Activated CD8-positive, alpha-beta T cell treated with anti-CD3 and anti-CD28 coated beads for 36 hours (primary cell): ENCODE results near the gene BCAS4. TPM values are rescaled to one million over a fixed set of nuclear protein-coding genes. Genes with fewer than 3 reads are reported as not detected.

Experiments
- ATAC-seq: fragments of 200-7000 bp; cut with Tn5 transposase; one replicate; pipeline ENCODE4 v1.10.0; 2021; ENCODE audit warnings: mild to moderate bottlenecking, moderate library complexity
- CTCF ChIA-PET: fragments of 350-600 bp; sonication (Branson Sonifier 250); formaldehyde crosslinking; loops from one replicate; lab custom pipeline; 2021; ENCODE audit warnings: antibody characterized with exemption; lab: Charles Lee
- POLR2A ChIA-PET: fragments of 350-600 bp; sonication (Branson Sonifier 250); formaldehyde crosslinking; loops from one replicate; lab custom pipeline; 2021; ENCODE audit warnings: antibody characterized with exemption; lab: Charles Lee
- DNase-seq: peaks from one replicate; pipeline ENCODE4 v3.0.0-alpha.2; 2020
- H3K27ac Mint-ChIP-seq: one replicate; pipeline ENCODE4 v1.8.0; 2021; ENCODE audit warnings: mild to moderate bottlenecking, mixed read lengths
- H3K27me3 Mint-ChIP-seq: one replicate; pipeline ENCODE4 v1.8.0; 2021; ENCODE audit warnings: mixed read lengths
- H3K36me3 Mint-ChIP-seq: one replicate; pipeline ENCODE4 v1.8.0; 2021; ENCODE audit warnings: low read depth, mixed read lengths
- H3K4me1 Mint-ChIP-seq: one replicate; pipeline ENCODE4 v1.8.0; 2021; ENCODE audit warnings: low read depth, mixed read lengths
- H3K4me3 Mint-ChIP-seq: one replicate; pipeline ENCODE4 v1.8.0; 2021; ENCODE audit warnings: mild to moderate bottlenecking, moderate library complexity, mixed read lengths
- H3K9me3 Mint-ChIP-seq: one replicate; pipeline ENCODE4 v1.8.0; 2021; ENCODE audit warnings: mixed read lengths
- CTCF ChIP-seq: fragments of 200-600 bp; IDR thresholded peaks from one replicate; pipeline ENCODE4 v1.8.0; 2022; ENCODE audit warnings: antibody characterized with exemption, mild to moderate bottlenecking
- intact Hi-C: fragments of 100-400 bp; cut with micrococcal nuclease; formaldehyde crosslinking; loops from one replicate; pipeline ENCODE4 v1.10.0; 2022
- total RNA-seq, 2 experiments: library from RNA; stranded (reverse); gene quantifications; one replicate each; pipeline ENCODE4 v1.2.3, GENCODE V29; 2021

The BCAS4 gene
- total RNA-seq, 2 experiments from 2014 or later, result 27.3 to 31.7 TPM

GRCh38 chr20:50858525-50858924 lies 63.7 kb downstream of the BCAS4 start:
- DNase-seq (no peak), ATAC-seq (no peak)
- Mint-ChIP-seq H3K27me3 (no peaks in the 10 kb centered on the region), H3K4me1 (no peaks in the 10 kb centered on the region), H3K4me3 (no peak overlapping the region), H3K9me3 (no peaks in the 10 kb centered on the region), H3K27ac (no peak overlapping the region), H3K36me3 (no peaks in the 10 kb centered on the region)
- intact Hi-C loops, result no loop called here
- no peak for TF ChIP-seq CTCF
- ChIA-PET CTCF (interaction anchor here (0.7 kb wide), 1 partner anchor 64 kb away, joined by 3 read pairs; the partner anchor contains the start of gene BCAS4), POLR2A (no interaction called here)

- no peaks in the 10 kb centered on the region for H3K4me1 Mint-ChIP-seq
- CTCF ChIA-PET, result no interaction called here
- TF ChIP-seq CTCF, result no peak
- H3K9me3 Mint-ChIP-seq, result no peaks in the 10 kb centered on the region
- no peaks in the 10 kb centered on the region for H3K36me3 Mint-ChIP-seq
- ATAC-seq, result no peak
- no peak overlapping the region for H3K27ac Mint-ChIP-seq
- POLR2A ChIA-PET, result no interaction called here
- no peak for DNase-seq
- no peaks in the 10 kb centered on the region for H3K27me3 Mint-ChIP-seq
- no peak overlapping the region for H3K4me3 Mint-ChIP-seq
- intact Hi-C loops, result no loop called here
These were observed 64.3 kb downstream of the BCAS4 start for GRCh38 chr20:50859161-50859560.

- Mint-ChIP-seq H3K36me3 (no peaks in the 10 kb centered on the region), H3K9me3 (no peaks in the 10 kb centered on the region), H3K4me3 (no peak overlapping the region), H3K4me1 (no peaks in the 10 kb centered on the region), H3K27me3 (no peaks in the 10 kb centered on the region), H3K27ac (no peak overlapping the region)
- TF ChIP-seq CTCF, result no peak
- ATAC-seq, result no peak
- no peak for DNase-seq
- POLR2A ChIA-PET, result no interaction called here
- CTCF ChIA-PET, result no interaction called here
- intact Hi-C loops, result no loop called here
These were observed 66.2 kb downstream of the BCAS4 start for GRCh38 chr20:50861012-50861411.

GRCh38 chr20:50862546-50862945 lies 67.7 kb downstream of the BCAS4 start:
- no peaks in the 10 kb centered on the region for H3K4me1 Mint-ChIP-seq
- H3K36me3 Mint-ChIP-seq, result no peaks in the 10 kb centered on the region
- H3K27me3 Mint-ChIP-seq, result no peaks in the 10 kb centered on the region
- intact Hi-C loops, result no loop called here
- ChIA-PET CTCF (no interaction called here), POLR2A (no interaction called here)
- no peak overlapping the region for H3K27ac Mint-ChIP-seq
- ATAC-seq (no peak), DNase-seq (no peak)
- no peak for TF ChIP-seq CTCF
- no peaks in the 10 kb centered on the region for H3K9me3 Mint-ChIP-seq
- H3K4me3 Mint-ChIP-seq, result no peak overlapping the region

- POLR2A ChIA-PET, result interaction anchor here (1.3 kb wide), 1 partner anchor 21 kb away, joined by 3 read pairs; no protein-coding TSS in a partner anchor
- no peak overlapping the region for H3K4me3 Mint-ChIP-seq
- CTCF ChIA-PET, result interaction anchor here (1.0 kb wide), 1 partner anchor 75 kb away, joined by 3 read pairs; no protein-coding TSS in a partner anchor
- no peaks in the 10 kb centered on the region for H3K27me3 Mint-ChIP-seq
- DNase-seq (no peak), ATAC-seq (no peak)
- H3K4me1 Mint-ChIP-seq, result no peaks in the 10 kb centered on the region
- H3K36me3 Mint-ChIP-seq, result peaks cover 3% of the 10 kb centered on the region
- no peak overlapping the region for H3K27ac Mint-ChIP-seq
- no peak for TF ChIP-seq CTCF
- intact Hi-C loops, result no loop called here
- H3K9me3 Mint-ChIP-seq, result no peaks in the 10 kb centered on the region
These were observed 70.3 kb downstream of the BCAS4 start for GRCh38 chr20:50865114-50865513.
